ENCODE results near the gene HOXB8.

DNA sequence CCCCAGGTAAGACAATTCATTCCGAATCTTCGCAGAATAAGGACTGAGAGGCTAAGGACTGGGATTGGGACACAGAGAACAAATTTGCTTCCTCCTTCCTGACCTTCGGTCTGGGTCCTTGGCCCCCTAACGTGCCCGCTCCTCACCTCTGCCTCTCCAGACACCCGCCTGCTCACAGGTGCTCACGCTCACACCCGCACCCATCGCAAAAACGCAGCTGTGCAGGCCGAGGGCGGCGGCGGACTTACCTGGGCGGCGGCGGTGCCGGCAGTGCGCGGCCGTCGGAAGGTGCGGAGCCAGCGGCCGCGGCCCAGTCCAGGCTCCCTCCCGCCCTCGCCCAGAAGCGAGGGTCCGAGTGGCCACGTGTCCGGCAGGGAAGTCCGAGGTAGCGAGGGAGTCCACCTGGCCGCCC is 18.2 kb upstream of the HOXB8 start:
- no peak for TF ChIP-seq CTCF (IDR thresholded peaks at IDR 0.05; ENCODE audit: insufficient read depth, low read length, poor library complexity, severe bottlenecking)
- no peak for TF ChIP-seq EZH2phosphoT487 (conservative IDR thresholded peaks at IDR 0.05; ENCODE audit: low read length)

All from SU-DHL-6 (cell line).